K562 (cell line): ENCODE measurements around the gene CCDC181. TPM values are rescaled to one million over a fixed set of nuclear protein-coding genes. Genes with fewer than 3 reads are reported as not detected.
A peak's percentile ranks its signal among the peaks of the same experiment; 100 is the strongest.

ENCODE experiments used
- ARID1B ChIP-seq: fragments of 450-650 bp; IDR thresholded peaks from 2 replicates; pipeline ENCODE4 v1.6.1; 2016; ENCODE audit warnings: antibody characterized with exemption, mild to moderate bottlenecking, inconsistent platforms
- BRD4 ChIP-seq: fragments of 200-600 bp; sonication (generic); IDR thresholded peaks from 2 replicates; pipeline ENCODE4 v1.6.1; 2017; ENCODE audit warnings: inconsistent platforms
- C11orf30 ChIP-seq: fragments of 450-650 bp; IDR thresholded peaks from 2 replicates; pipeline ENCODE4 v1.6.1; 2016; ENCODE audit warnings: low read depth, mild to moderate bottlenecking
- CBFA2T3 ChIP-seq: fragments of 450-650 bp; IDR thresholded peaks from 2 replicates; pipeline ENCODE4 v1.6.1; 2017
- CHD7 ChIP-seq: fragments of 200-600 bp; sonication (generic); IDR thresholded peaks from one replicate; pipeline ENCODE4 v1.6.1; 2012; ENCODE audit warnings: mild to moderate bottlenecking, low read depth, low read length, inconsistent platforms
- FOXA1 ChIP-seq: fragments of 450-650 bp; IDR thresholded peaks from 2 replicates; pipeline ENCODE4 v1.6.1; 2016; ENCODE audit warnings: mild to moderate bottlenecking, borderline replicate concordance
- ILK ChIP-seq: fragments of 450-650 bp; IDR thresholded peaks from 2 replicates; pipeline ENCODE4 v1.6.1; 2016; ENCODE audit warnings: missing genetic modification characterization, low read depth, mild to moderate bottlenecking, missing compliant biosample characterization, moderate library complexity, borderline replicate concordance
- NONO ChIP-seq, 2 experiments: fragments of 200-400 bp in 1 of 2; fragments of 450-650 bp in 1 of 2; formaldehyde crosslinking in 1 of 2; IDR thresholded peaks; 2 replicates each; pipeline ENCODE4 v1.6.1; 2017; ENCODE audit warnings: low read depth in 2 of 2, mild to moderate bottlenecking in 2 of 2, moderate library complexity in 2 of 2, low read length in 1 of 2
- PKNOX1 ChIP-seq: fragments of 450-650 bp; IDR thresholded peaks from 2 replicates; pipeline ENCODE4 v1.6.1; 2016
- RBBP5 ChIP-seq: fragments of 200-600 bp; sonication (generic); IDR thresholded peaks from 2 replicates; pipeline ENCODE4 v1.6.1; 2012; ENCODE audit warnings: borderline replicate concordance, mild to moderate bottlenecking, low read length, control low read depth, inconsistent platforms; ENCODE audit not compliant: insufficient read depth, poor library complexity, severe bottlenecking
- TSC22D4 ChIP-seq: fragments of 450-650 bp; IDR thresholded peaks from 2 replicates; pipeline ENCODE4 v1.6.1; 2016; ENCODE audit warnings: missing genetic modification characterization, missing biosample characterization, control low read depth
- polyA plus RNA-seq, 8 experiments: library from polyadenylated mRNA; depleted of rRNA in 4 of 8; stranded (reverse) in 5 of 8; unstranded in 3 of 8; fragments of >200 nt; fragmentation: Nextera tagmentation in 2 of 8; fragmentation: Illumina TruSeq in 1 of 8; extraction: Ambion mirVana in 2 of 8; extraction: Trizol in 1 of 8; gene quantifications; 2 replicates each; pipeline versions ENCODE4 v1.2.1 to v1.2.3, GENCODE V29; 2011 to 2014; ENCODE audit warnings: inconsistent platforms in 1 of 8, missing spikeins in 1 of 8
- total RNA-seq, 7 experiments: library from RNA; depleted of rRNA in 6 of 7; stranded (reverse); fragments of >200 nt in 6 of 7; fragmentation: Illumina TruSeq in 2 of 7; extraction: Trizol in 2 of 7; gene quantifications; 2 replicates each; pipeline versions ENCODE4 v1.2.1 to v1.2.3, GENCODE V29; 2011 to 2021; ENCODE audit warnings: low replicate concordance in 1 of 7
- TF ChIP-seq, protein P1 (sequence below): fragments of 250-450 bp; sonication (Bioruptor Pico); IDR thresholded peaks from 2 replicates; pipeline ENCODE4 v1.5.0; 2021; ENCODE audit warnings: mild to moderate bottlenecking, moderate library complexity

Gene CCDC181
- total and polyA plus RNA-seq, 9 of the 15 experiments (the other 6 are each of a cell fraction or from before 2014, with no cell fraction given): 0.04 to 0.14 TPM; not detected in 7

DNA sequence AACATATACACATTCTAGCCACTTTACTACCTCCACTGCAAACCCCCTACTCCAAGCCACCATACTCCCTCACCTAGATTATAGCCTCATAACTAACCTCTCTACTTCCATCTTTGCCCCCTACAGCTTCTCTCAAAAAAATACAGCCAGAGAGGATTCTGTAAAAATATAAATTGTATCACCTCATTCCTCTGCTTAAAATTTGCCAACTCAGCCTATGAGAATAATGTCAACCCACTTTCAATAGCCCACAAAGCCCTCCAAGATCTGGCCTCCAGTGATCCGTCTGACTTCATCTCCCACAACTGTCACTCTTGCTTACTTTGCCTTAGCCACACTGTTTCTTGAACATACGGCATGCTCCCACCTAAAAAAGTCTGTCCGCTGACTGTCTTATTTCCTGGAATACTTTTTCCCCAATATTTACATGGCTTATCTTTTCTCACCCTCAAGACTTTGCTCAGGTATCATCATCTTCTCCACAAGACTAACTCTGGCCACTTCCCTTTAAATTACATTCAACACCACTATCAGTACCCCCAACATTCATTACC lies 81.2 kb downstream of the CCDC181 start (continued):
- TF ChIP-seq CHD7 (no peak), TSC22D4 (no peak), NONO (IDR thresholded peaks at IDR 0.05; ENCODE audit: low read depth in 2 of 2, low read length in 1 of 2) (no peak), RBBP5 (no peak), ARID1B (peak; percentile 53; the same call in 1 of the 2 replicates), BRD4 (0 out of 2 replicates have a peak, but pooled peaks have one; percentile 6), FOXA1 (no peak), ILK (tag) (no peak), PKNOX1 (peak; percentile 68), C11orf30 (peak; percentile 84), CBFA2T3 (peak; percentile 21; the same call in 1 of the 2 replicates)
- TF ChIP-seq, protein P1, sequence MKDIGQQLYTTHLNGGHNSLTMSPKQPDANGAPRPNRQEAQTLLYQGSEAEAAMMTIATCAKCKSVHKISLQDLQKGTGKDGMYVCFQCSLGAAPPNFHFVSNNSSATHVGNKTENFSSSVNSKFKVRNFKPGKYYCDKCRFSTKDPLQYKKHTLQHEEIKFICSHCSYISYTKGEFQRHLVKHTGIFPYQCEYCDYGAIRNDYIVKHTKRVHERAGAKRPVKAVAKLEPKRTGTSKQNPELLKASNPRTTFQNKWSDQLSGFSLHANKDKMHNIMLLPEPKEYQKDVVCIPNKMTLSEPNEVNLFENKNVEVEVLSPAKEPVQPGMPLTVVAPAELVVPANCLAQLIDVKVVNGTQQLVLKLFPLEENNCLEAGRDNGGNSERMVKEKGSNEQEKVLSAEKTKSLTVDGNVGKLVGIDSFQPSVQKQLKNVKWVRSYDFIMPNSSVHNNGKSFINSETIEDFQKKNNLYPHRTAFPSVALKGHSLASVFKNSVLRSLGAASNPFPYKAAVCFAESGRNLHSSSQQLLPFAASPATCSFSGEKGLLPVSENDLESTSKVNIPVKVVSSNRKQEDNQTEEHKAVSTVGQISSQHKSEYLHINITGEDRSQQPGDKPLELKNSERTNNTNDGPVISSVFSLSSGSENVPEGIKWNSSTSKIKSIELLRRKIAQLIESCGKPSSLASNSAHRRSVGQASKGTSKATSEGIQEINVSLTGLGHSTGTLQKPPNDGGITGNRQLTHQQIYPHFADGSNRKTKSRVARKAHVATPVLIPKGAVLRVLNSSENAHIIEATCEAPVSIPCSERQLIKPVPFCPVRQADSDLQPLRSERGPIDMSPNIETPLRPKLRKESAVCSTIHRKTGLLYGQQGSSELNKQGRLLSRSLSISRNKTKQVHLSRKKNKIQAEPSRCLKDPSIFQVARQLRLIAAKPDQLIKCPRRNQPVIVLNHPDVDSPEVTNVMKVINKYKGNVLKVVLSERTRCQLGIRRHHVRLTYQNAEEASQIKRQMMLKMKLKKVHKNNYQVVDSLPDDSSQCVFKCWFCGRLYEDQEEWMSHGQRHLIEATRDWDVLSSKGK: no peak
